ENCODE measurements around the gene ANGPTL4.
"Not testable (repeated sequence)": the region's sequence is repeated elsewhere in the genome, so short reads cannot be mapped to it uniquely, and the experiment has no call there.

Gene ANGPTL4, protein sequence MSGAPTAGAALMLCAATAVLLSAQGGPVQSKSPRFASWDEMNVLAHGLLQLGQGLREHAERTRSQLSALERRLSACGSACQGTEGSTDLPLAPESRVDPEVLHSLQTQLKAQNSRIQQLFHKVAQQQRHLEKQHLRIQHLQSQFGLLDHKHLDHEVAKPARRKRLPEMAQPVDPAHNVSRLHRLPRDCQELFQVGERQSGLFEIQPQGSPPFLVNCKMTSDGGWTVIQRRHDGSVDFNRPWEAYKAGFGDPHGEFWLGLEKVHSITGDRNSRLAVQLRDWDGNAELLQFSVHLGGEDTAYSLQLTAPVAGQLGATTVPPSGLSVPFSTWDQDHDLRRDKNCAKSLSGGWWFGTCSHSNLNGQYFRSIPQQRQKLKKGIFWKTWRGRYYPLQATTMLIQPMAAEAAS

DNA sequence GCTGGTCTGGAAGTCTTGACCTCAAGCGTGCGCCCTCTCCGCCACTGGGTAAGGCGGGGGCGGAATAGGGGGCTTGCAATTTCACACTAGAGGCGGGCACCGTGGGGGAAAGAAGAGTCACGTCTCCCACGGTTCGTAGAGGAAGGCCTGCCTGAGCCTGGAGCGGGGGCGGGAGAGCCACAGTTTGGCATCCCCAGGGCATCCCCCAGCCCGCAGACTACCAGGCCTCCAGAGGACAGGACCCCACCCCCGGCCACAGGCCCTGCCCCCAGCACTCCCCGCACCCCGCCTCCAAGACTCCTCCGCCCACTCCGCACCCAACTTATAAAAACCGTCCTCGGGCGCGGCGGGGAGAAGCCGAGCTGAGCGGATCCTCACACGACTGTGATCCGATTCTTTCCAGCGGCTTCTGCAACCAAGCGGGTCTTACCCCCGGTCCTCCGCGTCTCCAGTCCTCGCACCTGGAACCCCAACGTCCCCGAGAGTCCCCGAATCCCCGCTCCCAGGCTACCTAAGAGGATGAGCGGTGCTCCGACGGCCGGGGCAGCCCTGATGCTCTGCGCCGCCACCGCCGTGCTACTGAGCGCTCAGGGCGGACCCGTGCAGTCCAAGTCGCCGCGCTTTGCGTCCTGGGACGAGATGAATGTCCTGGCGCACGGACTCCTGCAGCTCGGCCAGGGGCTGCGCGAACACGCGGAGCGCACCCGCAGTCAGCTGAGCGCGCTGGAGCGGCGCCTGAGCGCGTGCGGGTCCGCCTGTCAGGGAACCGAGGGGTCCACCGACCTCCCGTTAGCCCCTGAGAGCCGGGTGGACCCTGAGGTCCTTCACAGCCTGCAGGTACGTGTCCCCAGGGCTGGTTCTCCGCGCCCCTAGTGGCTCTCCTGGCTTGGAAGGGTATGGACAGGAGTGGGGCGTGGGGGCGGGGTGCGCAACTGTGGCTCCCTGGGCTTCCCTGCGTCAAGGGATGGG, at the start of gene ANGPTL4:
TSS of gene ANGPTL4 (plus strand) at position 353 of the 969 bp plus-strand sequence. CDS start at position 520, 167 bp downstream.
- peak; percentile 81 for DNase-seq

DNA sequence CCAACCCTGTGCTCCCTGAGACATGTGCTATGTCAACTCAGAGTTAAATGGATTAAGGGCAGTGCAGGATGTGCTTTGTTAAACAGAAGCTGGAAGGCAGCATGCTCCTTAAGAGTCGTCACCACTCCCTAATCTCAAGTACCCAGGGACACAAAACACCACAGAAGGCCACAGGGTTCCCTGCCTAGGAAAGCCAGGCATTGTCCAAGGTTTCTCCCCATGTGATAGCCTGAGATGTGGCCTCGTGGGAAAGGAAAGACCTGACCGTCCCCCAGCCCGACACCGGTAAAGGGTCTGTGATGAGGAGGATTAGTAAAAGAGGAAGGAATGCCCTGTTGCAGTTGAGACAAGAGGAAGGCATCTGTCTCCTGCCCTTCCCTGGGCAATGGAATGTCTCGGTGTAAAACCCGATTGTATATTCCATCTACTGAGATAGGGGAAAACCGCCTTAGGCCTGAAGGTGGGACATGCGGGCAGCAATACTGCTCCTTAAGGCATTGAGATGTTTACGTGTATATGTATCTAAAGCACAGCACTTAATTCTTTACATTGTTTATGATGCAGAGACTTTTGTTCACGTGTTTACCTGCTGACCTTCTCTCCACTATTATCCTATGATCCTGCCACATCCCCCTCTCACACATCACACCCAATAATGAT, 48.8 kb upstream of the ANGPTL4 start:
- DNase-seq: not testable (repeated sequence)

DNA sequence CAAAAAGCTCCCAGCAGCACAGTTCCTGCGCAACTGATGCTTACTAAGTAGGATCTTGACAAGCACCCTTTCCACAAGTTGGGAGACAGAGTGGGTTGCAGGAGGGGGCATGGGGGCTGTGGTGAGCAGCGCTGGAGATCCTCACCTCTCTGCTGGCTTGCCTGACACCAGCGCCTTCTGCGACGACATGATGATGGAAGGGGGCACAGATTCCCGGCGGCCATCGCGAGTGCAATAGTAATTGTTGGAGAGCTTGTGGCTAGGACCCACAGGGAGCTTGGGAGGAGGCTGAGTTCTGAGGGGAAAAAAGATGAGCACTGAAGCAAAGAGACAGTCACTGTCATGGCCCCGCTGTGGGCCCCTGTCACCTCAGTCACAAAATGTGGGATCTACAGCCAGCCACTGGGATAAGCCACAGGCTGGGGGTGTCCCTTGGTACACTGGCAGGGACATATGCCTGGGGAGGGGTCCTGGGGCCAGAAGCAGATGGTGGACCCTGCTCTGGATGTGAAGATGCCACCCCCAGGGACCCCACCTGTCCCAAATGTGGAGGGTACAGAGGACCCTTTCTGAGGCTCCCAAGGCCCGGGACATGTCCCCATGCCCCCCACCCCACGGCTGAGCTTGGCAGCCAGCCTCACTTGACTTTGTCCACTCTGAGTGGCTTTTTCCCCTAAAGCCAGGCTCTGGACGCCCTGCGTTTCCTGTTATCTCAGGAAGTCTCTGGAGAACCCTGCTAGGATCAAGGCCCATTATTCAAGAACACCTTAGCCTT, 47.4 kb upstream of the ANGPTL4 start:
- no peak for DNase-seq

DNA sequence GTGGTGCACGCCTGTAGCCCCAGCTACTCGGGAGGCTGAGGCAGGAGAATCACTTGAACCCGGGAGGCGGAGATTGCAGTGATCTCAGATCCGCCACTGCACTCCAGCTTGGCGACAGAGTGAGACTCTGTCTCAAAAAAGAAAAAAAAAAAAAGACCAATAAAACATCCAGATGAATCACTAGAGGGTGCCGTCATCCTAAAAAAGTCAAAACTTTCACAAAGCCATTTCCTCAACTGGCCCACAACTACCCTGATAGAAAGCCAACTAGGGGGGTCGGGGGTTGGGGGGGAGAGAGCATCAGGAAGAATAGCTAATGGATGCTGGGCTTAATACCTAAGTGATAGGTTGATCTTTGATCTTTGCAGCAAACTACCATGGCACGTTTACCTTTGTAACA, 45.1 kb upstream of the ANGPTL4 start:
- not testable (repeated sequence) for DNase-seq

DNA sequence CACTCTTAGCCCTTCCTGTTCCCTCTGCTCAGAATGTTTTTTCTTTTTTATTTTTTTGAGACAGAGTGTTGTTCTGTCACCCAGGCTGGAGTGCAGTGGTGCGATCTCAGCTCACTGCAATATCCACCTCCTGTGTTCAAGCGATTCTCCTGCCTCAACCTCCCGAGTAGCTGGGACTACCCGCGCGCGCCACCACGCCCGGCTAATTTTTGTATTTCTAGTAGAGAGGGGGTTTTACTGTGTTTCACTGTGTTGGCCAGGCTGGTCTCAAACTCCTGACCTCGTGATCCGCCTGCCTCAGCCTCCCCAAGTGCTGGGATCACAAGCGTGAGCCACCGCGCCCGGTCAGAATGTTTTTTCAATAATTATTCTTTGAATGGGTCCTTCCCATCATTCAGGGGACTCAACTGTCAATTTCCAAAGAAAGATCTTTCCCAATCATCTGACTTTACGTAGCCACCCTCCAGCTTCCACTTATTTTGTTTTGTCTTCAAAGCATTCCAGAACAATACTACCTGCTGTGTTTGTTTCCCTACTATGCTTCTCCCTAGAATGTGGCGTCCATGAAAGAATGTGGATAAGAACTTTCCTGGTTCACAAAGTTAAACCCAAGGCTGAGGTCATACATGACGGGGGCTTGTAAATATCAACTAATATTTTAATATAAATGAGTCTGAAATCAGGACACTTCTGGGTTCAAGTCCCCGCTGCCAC, 44.0 kb upstream of the ANGPTL4 start:
- no peak for DNase-seq

DNA sequence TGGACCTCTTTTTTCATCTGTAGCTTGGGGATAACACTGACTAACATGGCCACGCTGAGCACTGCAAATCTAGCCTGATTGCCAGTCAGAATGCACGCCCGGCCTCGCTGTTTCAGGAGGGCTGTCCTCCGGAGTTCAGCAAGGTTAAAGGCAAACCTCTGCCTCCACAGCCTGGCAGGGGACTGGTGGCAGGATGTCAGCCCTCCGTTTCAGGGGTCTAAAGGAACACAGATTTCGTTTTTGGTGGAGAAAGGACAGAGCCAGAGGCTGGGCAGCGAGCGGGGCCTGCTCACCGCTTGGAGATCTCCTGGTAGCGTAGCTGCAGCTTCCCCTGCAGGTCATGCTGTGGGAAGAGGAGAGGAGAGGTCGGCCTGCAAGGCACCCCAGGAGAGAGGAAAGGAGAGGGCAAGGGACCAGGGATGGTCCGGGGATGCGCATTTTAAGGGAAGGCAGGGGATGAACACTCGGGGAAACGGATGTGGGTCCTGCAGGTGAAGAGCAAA, 43.3 kb upstream of the ANGPTL4 start:
- DNase-seq: peak; percentile 71

DNA sequence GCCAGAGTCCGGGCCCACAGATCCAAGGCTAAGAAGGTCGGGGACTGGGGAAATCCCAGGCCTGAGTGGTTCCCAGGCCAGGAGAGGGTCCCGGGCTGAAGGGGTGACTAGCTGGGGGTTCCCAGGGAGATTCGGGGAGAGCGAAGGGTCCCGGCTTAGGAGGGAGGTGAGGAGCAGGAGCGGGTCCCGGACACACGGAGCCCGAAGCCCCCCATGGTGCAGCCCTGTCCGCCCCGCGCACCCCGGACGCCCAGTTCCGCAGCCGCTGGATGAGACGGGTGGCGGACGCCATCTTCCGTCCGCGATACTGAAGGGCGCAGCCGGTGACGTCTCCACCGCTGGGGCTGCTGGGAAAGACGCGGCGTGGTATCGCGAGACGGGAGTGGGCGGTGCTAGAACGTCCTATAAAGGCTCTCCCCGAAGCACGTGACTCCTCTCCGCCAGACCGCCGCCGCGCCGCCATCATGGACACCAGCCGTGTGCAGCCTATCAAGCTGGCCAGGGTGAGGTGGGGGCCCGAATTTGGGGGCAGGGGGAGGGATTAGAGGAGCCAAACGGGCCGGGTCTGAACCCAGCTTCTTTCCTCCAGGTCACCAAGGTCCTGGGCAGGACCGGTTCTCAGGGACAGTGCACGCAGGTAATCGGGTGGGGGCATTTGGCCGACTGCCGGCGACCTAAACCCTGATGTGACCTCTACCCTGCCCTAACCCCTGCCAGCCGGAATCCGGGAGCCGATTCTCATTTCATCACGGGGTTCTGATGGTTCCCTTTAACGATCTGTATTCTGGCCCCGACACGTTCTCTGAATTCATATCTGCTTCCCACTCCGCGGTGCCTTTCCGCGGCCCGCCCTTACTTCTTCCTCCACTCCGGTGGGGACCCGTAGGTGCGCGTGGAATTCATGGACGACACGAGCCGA, 42.6 kb upstream of the ANGPTL4 start, which contains the start of the genes NDUFA7 and RPS28:
TSS of gene NDUFA7 (minus strand) at position 309 of the 919 bp plus-strand sequence. CDS start at position 292, 17 bp downstream.
TSS of gene RPS28 (plus strand) at position 430 of the 919 bp plus-strand sequence. CDS start at position 465, 35 bp downstream.
- peak; percentile 98 for DNase-seq

DNA sequence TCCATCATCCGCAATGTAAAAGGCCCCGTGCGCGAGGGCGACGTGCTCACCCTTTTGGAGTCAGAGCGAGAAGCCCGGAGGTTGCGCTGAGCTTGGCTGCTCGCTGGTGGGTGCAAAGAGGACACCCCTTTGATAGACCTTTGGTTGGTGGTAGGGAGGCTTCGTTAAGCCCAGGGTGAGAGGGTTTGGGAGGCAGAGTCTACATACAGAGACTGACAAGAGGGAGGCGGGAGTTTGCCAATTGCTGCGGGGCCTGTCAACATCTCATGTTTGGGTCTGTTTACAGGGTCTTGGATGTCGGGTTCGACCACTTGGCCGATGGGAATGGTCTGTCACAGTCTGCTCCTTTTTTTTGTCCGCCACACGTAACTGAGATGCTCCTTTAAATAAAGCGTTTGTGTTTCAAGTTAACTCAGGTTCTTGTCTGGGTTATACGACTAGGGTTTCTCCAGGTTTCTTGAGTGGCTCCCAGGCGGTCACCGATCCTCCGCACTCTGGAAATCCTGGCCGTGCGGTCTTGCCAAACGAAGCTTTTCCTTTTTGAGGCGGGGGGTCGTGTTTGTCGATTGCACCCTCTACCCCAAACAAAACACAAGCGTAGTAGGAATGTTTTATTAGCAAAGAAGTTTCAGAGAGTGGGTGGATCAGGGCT, 41.8 kb upstream of the ANGPTL4 start:
- DNase-seq: no peak

DNA sequence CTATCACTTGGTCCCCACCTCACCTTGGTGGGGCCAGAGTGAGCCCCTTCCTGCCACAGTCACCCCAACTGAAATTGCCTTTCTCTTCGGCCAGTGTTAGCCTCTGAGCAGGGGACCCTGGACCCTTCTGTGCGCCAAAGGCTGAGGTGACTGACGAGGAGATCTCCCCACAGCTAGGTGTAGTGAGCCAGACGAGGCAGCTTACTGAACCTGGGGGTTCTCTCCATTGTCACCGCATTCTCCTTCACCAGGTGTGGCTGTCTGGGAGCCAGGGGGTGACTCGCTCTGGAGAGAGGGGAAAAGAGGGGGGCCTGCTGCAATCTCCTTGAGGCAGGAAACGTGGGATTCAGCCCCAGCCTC, 41.3 kb upstream of the ANGPTL4 start:
- DNase-seq: no peak

DNA sequence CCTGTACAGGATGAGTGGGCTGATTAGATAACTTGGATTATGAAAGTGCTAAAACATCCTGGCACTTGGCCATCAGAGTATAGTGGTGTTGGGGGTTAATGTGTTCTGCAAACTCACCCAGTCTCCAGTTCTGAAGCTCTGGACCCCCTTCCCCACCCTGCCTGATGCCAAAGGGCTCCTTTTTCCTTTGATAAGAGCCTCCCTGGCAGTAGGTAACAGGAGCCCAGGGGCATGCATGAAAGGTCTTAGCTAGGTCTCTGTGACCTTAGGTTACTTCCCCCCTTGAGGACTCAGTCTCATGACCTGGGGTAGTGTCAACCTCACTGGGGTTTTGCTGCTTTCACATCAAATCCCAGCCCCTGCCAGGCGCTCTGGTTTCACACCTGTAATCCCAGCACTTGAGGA, 40.2 kb upstream of the ANGPTL4 start:
- DNase-seq: peak; percentile 68

DNA sequence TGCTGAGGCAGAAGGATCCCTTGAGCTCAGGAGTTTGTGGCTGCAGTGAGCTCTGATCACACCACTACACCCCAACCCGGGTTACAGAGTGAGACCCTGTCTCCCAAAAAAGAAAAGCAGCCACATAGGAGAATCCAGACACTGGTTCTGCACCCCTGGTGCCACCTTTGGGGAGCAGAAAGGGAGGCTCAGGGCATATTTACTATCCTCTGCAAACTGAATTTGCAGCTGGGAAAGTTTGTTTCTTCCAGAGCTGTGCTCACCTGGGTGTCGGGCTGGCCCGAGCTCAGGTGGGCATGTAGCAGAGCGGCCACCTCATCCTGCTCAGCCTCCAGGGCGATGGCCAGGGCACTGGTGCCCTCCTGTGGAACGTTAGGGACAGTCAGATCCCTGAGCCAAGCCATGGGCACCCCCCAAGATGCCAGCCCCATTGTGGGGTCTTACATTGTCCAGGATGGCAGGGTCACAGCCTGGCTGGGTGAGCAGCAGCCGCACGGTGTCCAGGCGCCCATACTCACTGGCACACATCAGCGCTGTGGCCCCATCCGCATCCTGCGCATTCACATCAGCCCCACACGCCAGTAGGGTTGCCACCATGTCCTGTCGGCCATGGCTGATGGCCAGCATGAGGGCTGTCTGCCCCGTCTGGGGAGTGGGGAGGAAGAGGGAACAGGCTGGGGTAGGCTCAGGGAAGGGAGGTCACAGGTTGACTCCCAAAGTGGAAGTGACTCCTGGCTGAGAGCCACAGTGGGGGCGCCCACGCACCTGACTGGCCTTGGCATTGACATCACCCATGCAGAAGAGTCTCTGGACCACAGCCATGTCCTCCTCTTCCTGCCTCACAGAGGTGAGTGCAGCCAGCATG, 39.5 kb upstream of the ANGPTL4 start:
- peak; percentile 69 for DNase-seq

DNA sequence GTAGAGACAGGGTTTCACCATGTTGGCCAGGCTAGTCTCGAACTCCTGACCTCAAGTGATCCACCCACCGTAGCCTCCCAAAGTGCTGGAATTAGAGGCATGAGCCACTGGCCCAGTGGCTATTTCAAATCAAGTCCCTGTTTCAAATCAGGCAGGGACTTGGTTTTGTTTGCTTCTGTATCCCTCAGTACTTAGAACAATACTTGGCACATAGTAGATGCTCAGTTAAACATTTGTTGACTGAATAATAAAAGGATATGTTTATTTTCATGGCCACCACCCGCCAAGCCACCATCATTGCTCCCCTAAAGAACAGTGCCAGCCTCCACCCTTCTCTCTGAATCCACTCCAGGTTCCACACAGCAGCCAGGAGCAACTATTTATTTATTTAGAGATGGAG, 38.5 kb upstream of the ANGPTL4 start:
- DNase-seq: no peak

DNA sequence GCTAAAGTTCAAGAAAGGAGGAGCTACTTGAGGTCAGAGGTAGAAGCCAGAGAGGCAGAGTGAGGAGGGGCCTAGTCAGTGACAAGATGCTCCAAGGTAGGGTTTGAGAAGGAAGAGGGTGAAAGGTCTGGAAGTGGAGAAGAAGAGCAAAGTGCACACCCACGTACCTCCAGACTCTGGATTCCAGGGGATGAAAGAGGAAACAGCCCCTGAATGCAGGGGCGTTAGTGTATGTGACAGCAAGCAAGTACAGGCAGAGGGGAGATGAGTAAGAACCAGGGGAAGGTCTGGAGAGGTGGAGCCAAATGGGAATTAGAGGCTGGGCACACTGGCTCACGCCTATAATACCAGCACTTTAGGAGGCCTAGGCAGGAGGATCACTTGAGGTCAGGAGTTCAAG, 34.0 kb upstream of the ANGPTL4 start:
- DNase-seq: no peak

DNA sequence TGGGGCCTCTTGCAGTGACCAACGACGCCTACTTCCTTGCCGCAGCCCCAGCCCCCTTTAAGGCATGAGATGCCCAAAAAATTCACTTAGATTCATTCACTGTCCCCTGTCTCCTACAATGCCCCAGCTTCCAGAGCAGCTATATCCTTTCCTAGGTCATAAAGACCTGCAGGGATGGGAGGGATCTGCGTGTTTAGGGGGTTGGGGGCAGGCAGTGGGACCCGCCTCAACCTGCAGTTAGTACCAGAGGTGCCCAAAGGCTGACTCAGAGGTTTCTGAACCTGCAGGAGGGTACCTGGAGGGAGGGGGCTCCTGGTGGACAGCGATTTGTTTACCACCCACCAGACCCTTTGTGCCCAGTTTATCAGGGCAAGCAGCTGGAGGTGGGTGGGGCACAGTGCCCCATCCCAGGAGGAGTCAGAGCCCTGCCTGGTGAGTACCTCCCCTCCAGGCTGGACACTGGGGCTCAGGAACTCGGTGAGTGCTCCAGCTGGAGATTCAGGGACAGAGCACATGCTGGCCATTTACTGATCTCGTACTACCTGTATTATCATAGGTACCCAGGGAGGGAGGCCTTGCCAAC, 32.6 kb upstream of the ANGPTL4 start:
- DNase-seq: no peak

DNA sequence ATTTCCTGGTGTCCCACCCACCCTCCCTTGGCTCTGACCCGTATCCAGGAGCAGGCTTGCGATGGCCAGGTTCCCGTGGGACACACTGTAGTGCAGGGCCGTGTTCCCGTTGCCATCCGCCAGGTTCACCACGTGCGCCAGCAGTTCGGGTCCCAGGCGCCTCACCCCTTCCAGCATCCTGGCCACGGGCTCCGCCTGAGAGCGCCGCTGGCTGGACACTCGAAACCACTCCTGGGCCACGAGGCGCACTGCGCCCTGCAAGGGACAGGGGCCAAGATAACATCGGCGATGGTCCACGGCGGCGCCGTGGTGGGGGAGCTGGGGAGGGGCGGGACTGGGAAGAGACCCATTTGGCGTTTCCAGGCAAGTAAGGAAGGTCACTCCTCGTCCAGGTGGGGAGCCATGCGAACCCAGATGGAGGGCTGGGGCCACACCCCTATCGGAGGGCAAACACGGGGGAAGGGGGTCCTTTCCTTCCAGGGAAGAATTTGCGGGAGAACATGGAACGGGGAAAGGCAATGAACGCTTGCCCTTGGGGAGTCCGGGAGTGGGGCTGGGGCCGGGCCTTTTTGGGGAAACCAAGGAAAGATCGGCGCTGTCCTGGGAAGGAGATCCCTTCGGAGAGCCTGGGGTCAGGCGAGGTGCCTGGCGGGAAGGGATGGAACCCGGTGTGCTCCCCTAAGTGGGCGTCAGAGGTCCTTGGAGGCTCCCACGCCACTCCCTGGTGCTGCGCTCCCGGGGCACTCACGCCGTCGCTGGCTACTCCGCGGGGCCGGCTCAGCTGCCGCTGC, 30.8 kb upstream of the ANGPTL4 start:
- DNase-seq: no peak

DNA sequence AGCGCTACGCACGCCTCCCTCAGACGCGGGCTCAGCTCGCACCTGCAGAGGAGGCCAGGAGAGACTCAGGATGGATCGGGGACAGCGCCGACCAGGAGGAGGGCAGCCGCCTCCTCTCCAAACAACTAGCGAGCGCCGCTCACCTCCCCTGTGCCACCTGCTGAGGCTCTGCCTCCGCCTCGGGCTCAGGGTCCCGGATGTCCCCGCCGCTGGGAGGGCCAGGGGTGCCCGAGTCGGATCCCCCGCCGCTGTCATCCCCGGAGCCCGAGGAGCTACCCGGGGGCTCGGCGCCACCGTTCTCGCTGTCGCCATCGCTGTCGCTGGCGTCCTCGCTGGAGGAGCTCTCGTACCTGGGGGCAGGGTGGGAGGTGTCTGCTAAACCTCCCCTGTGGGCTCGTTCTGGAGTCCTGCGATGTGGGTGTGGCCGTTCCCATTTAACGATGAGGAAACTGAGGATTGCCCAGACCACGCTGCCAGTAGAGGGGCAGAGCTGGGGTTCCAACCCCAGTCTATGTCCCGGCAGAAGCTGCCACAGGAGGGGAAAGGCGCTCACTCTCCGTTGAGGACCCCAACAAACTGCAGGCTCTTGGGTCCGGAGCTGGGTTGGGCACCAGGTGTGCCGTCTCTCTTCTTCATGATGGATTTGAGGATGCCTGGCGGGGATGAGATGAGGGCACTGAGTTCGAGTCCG, 30.0 kb upstream of the ANGPTL4 start:
- DNase-seq: no peak

Data from activated CD8-positive, alpha-beta memory T cell treated with anti-CD3 and anti-CD28 coated beads, Interleukin-2, amount 50 U/mL, for 48 hours (primary cell).